HT1080 (cell line): ENCODE data around the gene PHOSPHO2. TPM values are rescaled to one million over a fixed set of nuclear protein-coding genes. Genes with fewer than 3 reads are reported as not detected.

Experiments used
- DNase-seq: peaks from one replicate; pipeline ENCODE4 v3.0.0-alpha.2; 2015; ENCODE audit warnings: low read depth
- polyA plus RNA-seq, 2 experiments: library from polyadenylated mRNA; depleted of rRNA; stranded (reverse); fragments of >200 nt; gene quantifications; 2 replicates each; pipeline ENCODE4 v1.2.3, GENCODE V29; 2015
- total RNA-seq: library from RNA; depleted of rRNA; stranded (reverse); fragments of >200 nt; shearing (Covaris generic); gene quantifications from 2 replicates; pipeline ENCODE4 v1.2.3, GENCODE V29; 2014; rRNA removed

PHOSPHO2 gene, protein sequence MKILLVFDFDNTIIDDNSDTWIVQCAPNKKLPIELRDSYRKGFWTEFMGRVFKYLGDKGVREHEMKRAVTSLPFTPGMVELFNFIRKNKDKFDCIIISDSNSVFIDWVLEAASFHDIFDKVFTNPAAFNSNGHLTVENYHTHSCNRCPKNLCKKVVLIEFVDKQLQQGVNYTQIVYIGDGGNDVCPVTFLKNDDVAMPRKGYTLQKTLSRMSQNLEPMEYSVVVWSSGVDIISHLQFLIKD
- total RNA-seq: 1.9 and 5.8 TPM in 2 replicates
- polyA plus RNA-seq (2015; cell fraction: cytosol; rRNA removed): 2.9 and 3.6 TPM in 2 replicates
- polyA plus RNA-seq (2015; cell fraction: nucleus; rRNA removed): 4.1 and 6.4 TPM in 2 replicates

DNA sequence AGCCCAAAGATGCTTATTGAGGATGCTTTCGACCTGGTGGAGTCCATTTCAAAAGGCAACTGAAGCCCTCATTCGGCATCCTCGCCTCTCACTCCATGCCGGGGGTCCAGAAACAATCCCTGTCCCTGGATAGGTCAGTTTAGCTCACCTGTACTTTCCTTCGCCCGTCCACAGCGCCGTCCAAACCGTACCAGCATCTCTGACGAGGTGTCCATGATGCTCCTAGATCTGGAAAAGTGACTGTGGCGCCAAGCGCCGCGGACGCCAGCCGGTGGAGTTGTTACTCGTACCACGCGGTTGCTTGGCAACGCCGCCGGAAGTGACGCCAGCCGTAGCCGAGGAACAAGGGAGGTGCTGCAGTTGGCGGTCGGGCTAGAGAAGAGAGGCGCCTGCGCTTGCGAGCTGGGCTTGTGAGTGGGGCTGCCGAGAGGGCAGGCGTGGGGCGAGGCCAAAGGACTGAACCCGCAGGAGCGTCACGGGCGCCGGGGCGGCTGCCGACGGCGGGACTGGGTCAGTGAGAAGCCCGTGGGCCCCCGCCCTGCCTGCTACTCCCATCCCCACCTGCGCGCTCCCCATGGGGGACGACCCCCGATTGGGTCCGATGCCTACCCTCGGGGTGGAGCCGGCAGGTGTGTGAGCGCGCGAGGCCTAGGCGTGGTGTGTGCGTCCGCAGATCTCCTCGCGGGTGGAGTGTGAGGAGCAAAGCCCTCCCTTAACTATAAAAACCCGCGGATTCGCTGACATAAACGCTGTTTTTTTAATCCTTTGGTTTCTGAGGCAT, at the start of gene PHOSPHO2, which contains the start of gene CFAP210:
Gene PHOSPHO2, plus strand, starts transcription at position 357 of the 781 bp plus-strand sequence. CDS start 6,503 bp downstream, outside the sequence.
Gene CFAP210, minus strand, starts transcription at position 293 of the 781 bp plus-strand sequence. Its CDS starts 78 bp downstream, at position 215.
- DNase-seq: peak; percentile 96

GRCh38 chr2:169647496-169647895, 46.8 kb upstream of the PHOSPHO2 start:
- DNase-seq: no peak

DNA sequence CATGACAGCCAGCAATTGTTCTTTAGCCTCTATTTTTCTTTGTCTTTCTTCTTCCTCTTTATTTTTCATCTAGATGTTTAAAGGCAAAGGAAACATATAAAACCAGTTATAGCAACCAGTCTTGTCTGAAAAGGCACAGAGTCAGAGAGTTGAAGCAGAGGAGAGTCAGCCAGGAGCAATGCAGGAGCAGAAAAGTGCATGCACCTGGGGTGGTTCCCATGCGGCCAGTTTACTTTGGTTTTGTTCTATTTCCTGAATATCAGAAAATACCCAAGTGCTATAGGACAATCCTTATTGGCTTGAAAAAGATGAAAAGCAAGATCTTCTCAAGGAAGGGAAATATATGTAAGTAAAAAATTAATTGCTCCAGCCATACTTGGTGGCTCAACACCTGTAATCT, 45.0 kb upstream of the PHOSPHO2 start:
- no peak for DNase-seq

GRCh38 chr2:169653636-169654035, 40.6 kb upstream of the PHOSPHO2 start:
- DNase-seq: no peak

GRCh38 chr2:169656164-169656563, 38.1 kb upstream of the PHOSPHO2 start:
- no peak for DNase-seq

GRCh38 chr2:169658877-169659276, 35.4 kb upstream of the PHOSPHO2 start:
- no peak for DNase-seq

GRCh38 chr2:169659320-169659719, 34.9 kb upstream of the PHOSPHO2 start:
- DNase-seq: no peak

GRCh38 chr2:169661265-169661664, 33.0 kb upstream of the PHOSPHO2 start:
- no peak for DNase-seq

GRCh38 chr2:169662744-169663143, 31.5 kb upstream of the PHOSPHO2 start:
- DNase-seq: no peak

- no peak for DNase-seq
These were observed 31.0 kb upstream of the PHOSPHO2 start for GRCh38 chr2:169663247-169663646.

GRCh38 chr2:169664600-169664977, 29.7 kb upstream of the PHOSPHO2 start:
- DNase-seq: no peak

GRCh38 chr2:169664978-169665930, 29.0 kb upstream of the PHOSPHO2 start:
- no peak for DNase-seq

GRCh38 chr2:169667583-169667982, 26.7 kb upstream of the PHOSPHO2 start:
- DNase-seq: no peak

GRCh38 chr2:169670215-169670651, 24.0 kb upstream of the PHOSPHO2 start:
- DNase-seq: no peak

DNA sequence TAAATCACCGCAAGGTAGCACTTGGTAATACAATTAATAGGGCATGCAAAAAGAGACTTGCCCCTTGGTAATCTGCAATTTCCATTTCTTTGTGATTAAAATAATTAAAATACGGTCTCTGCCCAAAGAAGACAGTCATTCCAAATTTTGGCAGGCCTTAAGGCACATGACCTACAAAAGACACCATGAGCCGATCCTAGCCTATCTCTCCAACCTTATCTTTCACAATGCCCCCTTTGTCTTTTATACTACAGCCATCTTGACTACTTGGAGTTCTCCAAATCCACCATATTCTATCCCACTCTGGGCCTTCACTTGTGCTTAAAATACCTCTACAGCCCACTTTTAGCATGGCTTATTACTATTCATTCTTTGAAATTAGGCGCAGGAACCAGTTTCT, 23.3 kb upstream of the PHOSPHO2 start:
- DNase-seq: no peak

DNA sequence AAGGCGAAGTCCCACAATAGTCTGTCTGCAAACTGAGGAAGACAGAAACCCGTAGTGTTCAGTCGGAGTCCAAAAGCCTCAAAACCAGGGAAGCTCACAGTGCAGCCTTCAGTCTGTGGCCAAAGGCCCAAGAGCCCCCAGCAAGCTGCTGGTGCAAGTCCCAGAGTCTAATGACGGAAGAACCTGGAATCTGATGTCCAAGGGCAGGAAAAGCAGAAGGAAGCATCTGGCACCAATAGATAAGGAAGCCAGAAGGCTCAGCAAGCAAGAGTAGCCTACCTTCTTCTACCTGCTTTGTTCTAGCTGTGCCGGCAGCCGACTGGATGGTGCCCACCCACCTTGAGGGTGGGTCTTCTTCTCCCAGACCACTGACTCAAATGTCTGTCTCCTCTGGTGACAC, 21.9 kb upstream of the PHOSPHO2 start:
- DNase-seq: no peak

DNA sequence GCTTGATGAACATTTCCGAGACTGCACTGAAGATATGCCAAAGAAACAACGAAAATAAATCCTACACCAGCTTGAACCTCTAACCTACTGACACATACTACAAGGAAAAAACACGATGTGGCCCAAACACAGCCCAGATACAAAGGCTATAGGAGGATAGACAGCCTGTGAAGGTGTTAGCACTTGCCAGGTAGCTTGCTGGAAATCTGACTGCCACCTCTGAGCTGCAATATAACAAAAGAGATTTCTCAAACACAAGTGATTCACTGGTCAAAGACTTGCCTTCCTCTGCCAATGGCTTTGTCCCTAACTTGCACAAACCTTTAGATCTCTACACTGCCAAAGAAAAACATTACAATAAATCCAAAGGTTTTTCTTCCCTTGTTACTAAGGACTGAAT, 21.2 kb upstream of the PHOSPHO2 start:
- no peak for DNase-seq

GRCh38 chr2:169673921-169674320, 20.3 kb upstream of the PHOSPHO2 start:
- no peak for DNase-seq

DNA sequence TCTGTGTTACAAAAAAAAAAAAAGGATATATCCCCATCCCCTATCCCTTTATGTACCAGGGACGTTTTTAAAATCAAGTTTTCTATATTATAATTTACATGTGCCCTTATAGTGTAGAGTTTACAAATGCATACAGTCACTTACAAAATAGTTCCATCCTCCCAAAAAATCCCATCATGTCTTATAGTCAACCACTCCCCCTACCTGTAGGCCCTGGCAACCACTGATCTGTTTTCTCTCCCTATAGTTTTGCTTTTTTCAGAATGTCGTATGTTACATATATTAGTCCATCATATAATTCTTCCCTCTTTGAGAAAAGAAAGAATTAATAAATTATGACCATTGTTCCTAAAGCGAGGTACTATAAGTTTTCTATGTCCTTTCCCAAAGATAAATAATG, 17.9 kb upstream of the PHOSPHO2 start:
- DNase-seq: no peak

GRCh38 chr2:169676850-169677249, 17.4 kb upstream of the PHOSPHO2 start:
- no peak for DNase-seq

- DNase-seq: peak; percentile 13
These were observed 11.2 kb upstream of the PHOSPHO2 start for GRCh38 chr2:169683054-169683424.
